Neural progenitor cell (in vitro differentiated cells): Measurements from ENCODE around the gene GPR3.

Source experiments
- CTCF ChIP-seq: fragments of 200-600 bp; sonication (generic); IDR thresholded peaks from 2 replicates; pipeline ENCODE4 v1.5.1; 2017; ENCODE audit warnings: antibody characterized with exemption, mild to moderate bottlenecking
- EZH2 ChIP-seq: fragments of 200-600 bp; sonication (generic); IDR thresholded peaks from 2 replicates; pipeline ENCODE4 v1.6.1; 2017; ENCODE audit warnings: antibody characterized with exemption, mild to moderate bottlenecking, moderate library complexity
- EZH2phosphoT487 ChIP-seq: fragments of 200-600 bp; sonication (generic); IDR thresholded peaks from 2 replicates; pipeline ENCODE4 v1.6.1; 2017; ENCODE audit warnings: antibody characterized with exemption

DNA sequence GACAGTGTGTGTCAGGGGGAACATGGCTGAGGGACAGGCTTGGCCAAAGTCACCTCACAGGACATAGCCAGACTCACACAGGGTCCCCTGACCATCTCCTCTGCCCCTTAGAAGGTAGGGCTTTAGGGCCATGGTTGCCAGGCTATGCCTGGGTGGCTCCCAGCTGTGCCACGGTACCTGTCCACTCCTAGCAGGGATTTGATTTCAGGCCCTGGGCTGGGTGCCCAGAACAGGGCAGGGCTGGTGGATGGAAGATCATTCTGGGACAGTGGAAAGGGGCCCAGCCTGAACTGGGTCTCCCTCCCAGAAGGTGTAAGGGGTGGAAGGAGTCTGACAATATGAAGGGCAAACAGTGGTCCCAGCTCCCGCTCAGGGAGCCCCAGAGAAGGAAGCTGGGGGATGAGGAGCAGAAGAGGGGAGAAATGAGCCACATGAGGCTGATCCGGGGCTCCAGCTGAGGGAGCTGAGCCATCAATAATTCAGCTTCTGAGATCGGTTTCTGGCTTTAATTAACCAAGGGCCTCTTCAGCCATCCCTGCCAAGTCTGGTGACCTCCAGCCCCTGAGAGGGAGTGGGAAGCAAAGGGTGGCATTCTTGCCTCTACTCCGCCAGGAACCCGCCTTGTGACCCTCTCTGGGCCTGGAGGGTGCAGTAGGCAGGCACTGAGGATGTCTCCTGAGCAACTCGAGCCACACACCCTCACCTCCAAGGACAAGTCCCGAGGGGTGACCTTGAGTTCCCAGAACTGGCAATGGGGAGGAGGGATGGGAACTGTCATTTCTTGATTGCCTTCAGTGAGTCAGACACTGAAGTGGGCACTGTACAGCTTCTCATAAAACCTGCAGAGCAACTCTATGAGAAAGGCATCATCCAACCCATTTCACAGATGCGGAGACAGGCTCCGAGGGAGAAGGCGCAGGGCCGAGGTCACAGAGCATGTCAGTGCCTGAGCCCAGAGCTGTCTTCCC lies 11.4 kb upstream of the GPR3 start:
- no peak for TF ChIP-seq CTCF
- no peak for TF ChIP-seq EZH2
- no peak for TF ChIP-seq EZH2phosphoT487
